GM20000 (cell line): Measurements from ENCODE around the gene TAS2R40.
A peak's percentile ranks its signal among the peaks of the same experiment; 100 is the strongest.

Experiments used
- DNase-seq: peaks from one replicate; pipeline ENCODE4 v3.0.0; 2012; ENCODE audit warnings: low spot score
- CTCF ChIP-seq: IDR thresholded peaks from 2 replicates; pipeline ENCODE4 v1.5.1; 2012; ENCODE audit warnings: mild to moderate bottlenecking, control low read depth; ENCODE audit errors: extremely low read depth, missing control alignments

Gene TAS2R40

GRCh38 chr7:143214789-143215679 is 6.8 kb upstream of the TAS2R40 start:
- TF ChIP-seq CTCF, result peak; percentile 99
- DNase-seq, result peak; percentile 76

- no peak for TF ChIP-seq CTCF
Observed at GRCh38 chr7:143216151-143216550, 5.7 kb upstream of the TAS2R40 start.

GRCh38 chr7:143216686-143217085 is 5.2 kb upstream of the TAS2R40 start:
- DNase-seq, result no peak
- no peak for TF ChIP-seq CTCF

More at GRCh38 chr7:143216151-143216550, 5.7 kb upstream of the TAS2R40 start:
- no peak for DNase-seq

- no peak for DNase-seq
- no peak for TF ChIP-seq CTCF
Observed at GRCh38 chr7:143217806-143218205, 4.0 kb upstream of the TAS2R40 start.

- DNase-seq, result no peak
- no peak for TF ChIP-seq CTCF
Observed at GRCh38 chr7:143221286-143221685, 551 bp upstream of the TAS2R40 start.

- TF ChIP-seq CTCF, result no peak
- no peak for DNase-seq
Observed at GRCh38 chr7:143222782-143223181, 945 bp downstream of the TAS2R40 start.

GRCh38 chr7:143223784-143224183 is 1.9 kb downstream of the TAS2R40 start:
- no peak for TF ChIP-seq CTCF
- no peak for DNase-seq
